OCI-LY3 (cell line): ENCODE results near the gene TEX29.

ENCODE experiments used
- H2AFZ ChIP-seq: fragments of 200-600, 300-600 bp; shearing (Covaris generic); 2 replicates; pipeline ENCODE4 v1.6.0; 2014; ENCODE audit warnings: antibody characterized with exemption, low read depth, low read length
- H3K27ac ChIP-seq: fragments of 200-600, 300-600 bp; sonication (generic); 2 replicates; pipeline ENCODE4 v1.5.1; 2014; ENCODE audit warnings: mild to moderate bottlenecking, low read length, moderate library complexity, mixed read lengths
- H3K27me3 ChIP-seq: fragments of 200-600, 300-600 bp; sonication (generic); 2 replicates; pipeline ENCODE4 v1.6.1; 2014; ENCODE audit warnings: low read depth, low read length, mixed read lengths
- H3K36me3 ChIP-seq: fragments of 200-600, 300-600 bp; sonication (generic); replicated peaks from 2 replicates; pipeline ENCODE3; 2014; ENCODE audit warnings: low read depth, low read length, mixed read lengths
- H3K4me1 ChIP-seq: fragments of 300-600, 200-600 bp; sonication (generic); 2 replicates; pipeline ENCODE4 v1.6.1; 2014; ENCODE audit warnings: low read length, mixed read lengths
- H3K4me2 ChIP-seq: fragments of 200-600, 300-600 bp; sonication (generic); 2 replicates; pipeline ENCODE4 v1.6.1; 2014; ENCODE audit warnings: low read length, mixed read lengths
- H3K4me3 ChIP-seq: fragments of 300-600, 200-600 bp; sonication (generic); 2 replicates; pipeline ENCODE4 v1.5.1; 2014; ENCODE audit warnings: antibody characterized with exemption, mild to moderate bottlenecking, low read length, moderate library complexity
- H3K79me2 ChIP-seq: fragments of 300-600, 200-600 bp; shearing (Covaris generic); 2 replicates; pipeline ENCODE4 v1.6.1; 2014; ENCODE audit warnings: mild to moderate bottlenecking, low read length, mixed read lengths
- H3K9ac ChIP-seq: fragments of 300-600, 200-600 bp; shearing (Covaris generic); 2 replicates; pipeline ENCODE4 v1.6.0; 2014; ENCODE audit warnings: mild to moderate bottlenecking, low read length, moderate library complexity
- H3K9me3 ChIP-seq: fragments of 200-600, 300-600 bp; shearing (Covaris generic); 2 replicates; pipeline ENCODE4 v1.6.1; 2014; ENCODE audit warnings: low read length, mixed read lengths; ENCODE audit not compliant: insufficient read depth
- H4K20me1 ChIP-seq: fragments of 200-600, 300-600 bp; sonication (generic); 2 replicates; pipeline ENCODE4 v1.6.1; 2016; ENCODE audit warnings: low read length, mixed read lengths; ENCODE audit not compliant: insufficient read depth
- CTCF ChIP-seq: fragments of 200-600, 300-600 bp; sonication (generic); IDR thresholded peaks from 2 replicates; pipeline ENCODE4 v1.5.1; 2014; ENCODE audit warnings: antibody characterized with exemption, low read length, low read depth
- EZH2phosphoT487 ChIP-seq: fragments of 200-600 bp; shearing (Covaris generic); IDR thresholded peaks from 2 replicates; pipeline ENCODE4 v1.6.1; 2018; ENCODE audit warnings: antibody characterized with exemption, mixed run types, low read depth

Gene TEX29

GRCh38 chr13:111385183-111385857 lies 64.9 kb downstream of the TEX29 start:
- Histone ChIP-seq H3K4me3 (no peak overlapping the region), H3K79me2 (no peaks in the 10 kb centered on the region), H3K4me1 (peaks cover 5% of the 10 kb centered on the region; the same call in 1 of the 2 replicates), H3K27me3 (peaks cover 15% of the 10 kb centered on the region), H3K9ac (no peak overlapping the region), H4K20me1 (no peaks in the 10 kb centered on the region), H3K4me2 (no peak overlapping the region), H3K9me3 (no peaks in the 10 kb centered on the region), H2AFZ (no peak overlapping the region), H3K36me3 (no peaks in the 10 kb centered on the region), H3K27ac (no peak overlapping the region)
- TF ChIP-seq EZH2phosphoT487 (no peak), CTCF (no peak)

GRCh38 chr13:111387026-111387871 lies 66.8 kb downstream of the TEX29 start:
- no peaks in the 10 kb centered on the region for H3K79me2 ChIP-seq
- peaks cover 12% of the 10 kb centered on the region; the same call in 1 of the 2 replicates for H3K27me3 ChIP-seq

GRCh38 chr13:111387945-111388600 lies 67.6 kb downstream of the TEX29 start:
- TF ChIP-seq EZH2phosphoT487 (no peak), CTCF (no peak)
- Histone ChIP-seq H3K9ac (no peak overlapping the region), H3K4me2 (no peak overlapping the region), H3K4me3 (no peak overlapping the region), H3K27me3 (peaks cover 12% of the 10 kb centered on the region; the same call in 1 of the 2 replicates), H3K4me1 (peaks cover 5% of the 10 kb centered on the region; the same call in 1 of the 2 replicates), H4K20me1 (no peaks in the 10 kb centered on the region), H3K79me2 (no peaks in the 10 kb centered on the region), H3K36me3 (no peaks in the 10 kb centered on the region), H3K9me3 (no peaks in the 10 kb centered on the region), H3K27ac (no peak overlapping the region), H2AFZ (no peak overlapping the region)

More at GRCh38 chr13:111387026-111387871, 66.8 kb downstream of the TEX29 start:
- H3K27ac ChIP-seq, result no peak overlapping the region
- H3K4me1 ChIP-seq, result peaks cover 5% of the 10 kb centered on the region; the same call in 1 of the 2 replicates
- no peak overlapping the region for H3K4me2 ChIP-seq
- no peaks in the 10 kb centered on the region for H4K20me1 ChIP-seq
- H2AFZ ChIP-seq, result no peak overlapping the region
- H3K9ac ChIP-seq, result no peak overlapping the region
- H3K36me3 ChIP-seq, result no peaks in the 10 kb centered on the region
- no peaks in the 10 kb centered on the region for H3K9me3 ChIP-seq
- TF ChIP-seq EZH2phosphoT487 (no peak), CTCF (no peak)
- H3K4me3 ChIP-seq, result no peak overlapping the region
